Breast epithelium (tissue), 3 donors: ENCODE results near the gene LRRC49.

Experiments used
- CTCF ChIP-seq, 3 donors: fragments of 450-650 bp; IDR thresholded peaks; one replicate each; pipeline ENCODE4 v1.5.1; 2016 to 2017; ENCODE audit warnings: antibody characterized with exemption in 3 of 3, mild to moderate bottlenecking in 3 of 3, moderate library complexity in 3 of 3
- POLR2A ChIP-seq: fragments of 450-650 bp; IDR thresholded peaks from one replicate; pipeline ENCODE4 v1.6.1; 2016; ENCODE audit warnings: antibody characterized with exemption, mild to moderate bottlenecking, moderate library complexity
- POLR2AphosphoS5 ChIP-seq, 3 donors: sonication (generic); formaldehyde crosslinking; IDR thresholded peaks; one replicate each; pipeline ENCODE4 v1.6.1; 2017; ENCODE audit warnings: antibody characterized with exemption in 3 of 3

- TF ChIP-seq CTCF (IDR thresholded peaks at IDR 0.05) (no peak), POLR2A (no peak), POLR2AphosphoS5 (IDR thresholded peaks at IDR 0.05) (no peak)
Observed at GRCh38 chr15:71060983-71061382, 168.4 kb downstream of the LRRC49 start.
